Heart right ventricle (tissue), 16 donors: ENCODE data around the gene FTO. TPM values are rescaled to one million over a fixed set of nuclear protein-coding genes. Genes with fewer than 3 reads are reported as not detected.
A peak's percentile ranks its signal among the peaks of the same experiment; 100 is the strongest.

Experiments used
- ATAC-seq, 8 donors: fragments of 200-7000 bp; cut with Tn5 transposase; one replicate each; pipeline ENCODE4 v1.9.1; 2020; ENCODE audit warnings: mild to moderate bottlenecking in 8 of 8, moderate library complexity in 8 of 8, moderate number of reproducible peaks in 1 of 8
- DNase-seq, 2 donors: peaks; one replicate each; pipeline ENCODE4 v3.0.0-alpha.2; 2020
- H3K27ac ChIP-seq, 10 donors: fragments of 200-600 bp; sonication (generic) in 2 of 10; one replicate each; pipeline versions ENCODE4 v1.5.0 to v1.8.0; 2020 to 2022; ENCODE audit warnings: mild to moderate bottlenecking in 3 of 10
- H3K27me3 ChIP-seq, 7 donors: fragments of 200-600 bp; one replicate each; pipeline ENCODE4 v1.8.0; 2021 to 2022; ENCODE audit warnings: mild to moderate bottlenecking in 2 of 7
- H3K36me3 ChIP-seq, 9 donors: fragments of 200-600 bp; sonication (generic) in 1 of 9; one replicate each; pipeline versions ENCODE4 v1.5.0 to v1.8.0; 2020 to 2022; ENCODE audit warnings: mild to moderate bottlenecking in 2 of 9
- H3K4me1 ChIP-seq, 9 donors: fragments of 200-600 bp; sonication (generic) in 1 of 9; one replicate each; pipeline versions ENCODE4 v1.5.0 to v1.8.0; 2020 to 2022; ENCODE audit warnings: mild to moderate bottlenecking in 4 of 9
- H3K4me3 ChIP-seq, 10 donors: fragments of 200-600 bp; sonication (generic) in 2 of 10; one replicate each; pipeline versions ENCODE4 v1.5.0 to v1.8.0; 2020 to 2022; ENCODE audit warnings: mild to moderate bottlenecking in 7 of 10, moderate library complexity in 2 of 10
- H3K9me3 ChIP-seq, 11 donors: fragments of 200-600 bp in 10 of 11; sonication (generic) in 2 of 11; one replicate each; pipeline versions ENCODE4 v1.5.0 to v1.8.0; 2013 to 2022; ENCODE audit warnings: mild to moderate bottlenecking in 2 of 11, control low read depth in 1 of 11, moderate library complexity in 1 of 11
- WGBS, 2 donors: extraction: QIAGEN DNeasy Blood & Tissue Kit; methylation state at CpG; one replicate each; pipeline ENCODE4 v1.1.7; 2013; ENCODE audit warnings: inconsistent platforms in 1 of 2; 5-methylcytosine and 5-hydroxymethylcytosine counted together
- intact Hi-C, 10 donors: fragments of 100-400 bp; cut with DNase I; formaldehyde crosslinking; loops; one replicate each; pipeline versions ENCODE4 v1.11.1 to v1.14.2; 2022
- polyA plus RNA-seq, 2 donors: library from polyadenylated mRNA; stranded (reverse); fragments of 200-250 nt; gene quantifications; one replicate each; pipeline ENCODE4 v1.2.3, GENCODE V29; 2013
- total RNA-seq, 10 donors: library from RNA; stranded (reverse); fragmentation: NEBNext Ultra II Directional in 3 of 10; extraction: Animal tissue kit (Norgen Biotek cat#: 25700) in 3 of 10; gene quantifications; one replicate each; pipeline versions ENCODE4 v1.2.1 to v1.2.4, GENCODE V29; 2021 to 2023
- TF ChIP-seq, protein P1 (sequence below), 9 donors: fragments of 200-600 bp; sonication (generic) in 2 of 9; IDR thresholded peaks; one replicate each; pipeline versions ENCODE4 v1.5.0 to v1.8.0; 2021 to 2022; ENCODE audit warnings: antibody characterized with exemption in 9 of 9, mild to moderate bottlenecking in 5 of 9, moderate library complexity in 1 of 9
- donor health status: Arrhythmogenic right ventricular cardiomyopathy.
- donor health status: ischemic (EF 13 %, LVEDD 7.1; RV severe dilation, severe dysfunction).
- donor health status: healthy with polysubstance abuse.
- donor health status: DM: no; HTN: yes; CAD: no.
- donor health status: DM: no; HTN: no; CAD: no.
- donor health status: ischemic (EF 25% LVEDD 6.9; RV normal size, moderate dysfunction).
- donor health status: ischemic (EF 25% LVEDD 5.7; RV mildly dilated, moderate dysfunction).
- donor health status: healthy.
- donor health status: DM: yes; HTN: yes; CAD: no.
- donor health status: Ischemic cardiomyopathy.
- donor health status: ischemic (EF 35%, LVEDD 5.7; RV mildly dilated, moderate dysfunction).
- donor health status: nonischemic (EF 11% LVEDD 7.7; RV severe dilation, severe dysfunction).
- donor health status: DM: yes; HTN: yes; CAD: no.
- donor health status: PGD.
- donor health status: ischemic (EF 29% LVEDD 5.4; RV normal size, mild dysfunction).
- donor health status: nonischemic (EF 23%, LVEDD 6.1; RV moderate dilation, normal function).

The FTO gene
- total and polyA plus RNA-seq, 12 donors: 8.5 to 103 (median 90.0) TPM

DNA sequence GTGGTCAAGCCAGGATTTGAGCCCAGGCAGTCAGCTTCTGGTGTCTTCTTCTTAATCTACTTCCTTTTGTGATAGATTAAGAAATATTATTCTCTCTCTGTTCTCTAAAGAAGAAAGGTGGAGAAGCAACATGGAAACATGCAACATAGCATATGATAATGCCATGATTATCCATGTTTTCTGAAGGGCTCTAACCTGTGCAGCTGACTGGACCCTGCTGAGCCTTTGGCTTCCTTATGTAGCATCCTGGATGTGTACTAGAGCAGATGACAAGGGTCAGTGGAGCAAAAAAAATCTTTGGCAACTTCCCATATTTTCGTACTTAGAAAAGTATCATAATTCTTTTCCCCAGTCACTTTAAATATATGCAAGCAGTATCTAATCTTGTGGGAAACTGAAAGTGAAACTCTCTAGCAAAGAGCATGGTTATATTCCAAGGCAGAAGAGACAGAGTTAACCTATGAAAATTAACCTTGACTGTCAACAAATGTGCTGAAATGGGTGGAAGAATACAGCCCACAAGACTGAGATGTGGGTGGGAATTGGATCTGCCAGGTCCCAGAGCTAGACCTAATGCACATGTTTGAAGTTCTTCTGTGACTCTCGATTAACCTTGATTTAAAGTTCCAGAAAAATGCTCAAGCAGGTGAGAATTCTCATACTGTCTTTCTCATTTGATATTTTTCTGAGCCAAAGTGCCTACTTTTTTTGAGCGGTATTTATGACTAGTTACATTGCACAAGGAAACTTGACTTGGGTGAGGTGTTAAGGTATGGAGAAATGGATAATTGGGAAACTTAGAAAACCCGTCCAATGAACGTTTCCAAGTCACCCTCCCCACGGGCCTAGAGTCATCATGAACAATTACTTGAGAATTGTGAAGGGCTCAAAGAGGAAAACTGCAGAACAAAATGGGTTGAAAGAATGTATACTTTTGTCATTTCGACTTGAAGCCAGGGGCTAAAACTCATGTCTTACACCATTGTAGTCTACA is 248.6 kb downstream of the FTO start:
- H3K9me3 ChIP-seq: no peaks in the 10 kb centered on the region
- H3K27ac ChIP-seq: peak overlapping the region in 1 of 10 donors; percentile 31
- intact Hi-C loops: loop anchor here in 2 of 10 donors (10.0 kb wide), 2 partner anchors 332 to 862 kb away; partner anchors contain the start of gene IRX3 (in 1 of the 2)
- no peaks in the 10 kb centered on the region for H3K27me3 ChIP-seq
- 75 to 80% methylated on average over 7 of the region's 7 CpGs for WGBS, 2 donors
- ATAC-seq: peak in 5 of 8 donors; percentile 25 to 68 (median 53)
- H3K36me3 ChIP-seq: peaks cover 0 to 6% (median 0%) of the 10 kb centered on the region in 9 donors
- DNase-seq: no peak
- peak overlapping the region in 2 of 10 donors; percentile 5 to 11 for H3K4me3 ChIP-seq
- H3K4me1 ChIP-seq: peaks cover 0 to 27% (median 12%) of the 10 kb centered on the region in 9 donors
- TF ChIP-seq, protein P1, sequence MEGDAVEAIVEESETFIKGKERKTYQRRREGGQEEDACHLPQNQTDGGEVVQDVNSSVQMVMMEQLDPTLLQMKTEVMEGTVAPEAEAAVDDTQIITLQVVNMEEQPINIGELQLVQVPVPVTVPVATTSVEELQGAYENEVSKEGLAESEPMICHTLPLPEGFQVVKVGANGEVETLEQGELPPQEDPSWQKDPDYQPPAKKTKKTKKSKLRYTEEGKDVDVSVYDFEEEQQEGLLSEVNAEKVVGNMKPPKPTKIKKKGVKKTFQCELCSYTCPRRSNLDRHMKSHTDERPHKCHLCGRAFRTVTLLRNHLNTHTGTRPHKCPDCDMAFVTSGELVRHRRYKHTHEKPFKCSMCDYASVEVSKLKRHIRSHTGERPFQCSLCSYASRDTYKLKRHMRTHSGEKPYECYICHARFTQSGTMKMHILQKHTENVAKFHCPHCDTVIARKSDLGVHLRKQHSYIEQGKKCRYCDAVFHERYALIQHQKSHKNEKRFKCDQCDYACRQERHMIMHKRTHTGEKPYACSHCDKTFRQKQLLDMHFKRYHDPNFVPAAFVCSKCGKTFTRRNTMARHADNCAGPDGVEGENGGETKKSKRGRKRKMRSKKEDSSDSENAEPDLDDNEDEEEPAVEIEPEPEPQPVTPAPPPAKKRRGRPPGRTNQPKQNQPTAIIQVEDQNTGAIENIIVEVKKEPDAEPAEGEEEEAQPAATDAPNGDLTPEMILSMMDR (IDR thresholded peaks at IDR 0.05): no peak

DNA sequence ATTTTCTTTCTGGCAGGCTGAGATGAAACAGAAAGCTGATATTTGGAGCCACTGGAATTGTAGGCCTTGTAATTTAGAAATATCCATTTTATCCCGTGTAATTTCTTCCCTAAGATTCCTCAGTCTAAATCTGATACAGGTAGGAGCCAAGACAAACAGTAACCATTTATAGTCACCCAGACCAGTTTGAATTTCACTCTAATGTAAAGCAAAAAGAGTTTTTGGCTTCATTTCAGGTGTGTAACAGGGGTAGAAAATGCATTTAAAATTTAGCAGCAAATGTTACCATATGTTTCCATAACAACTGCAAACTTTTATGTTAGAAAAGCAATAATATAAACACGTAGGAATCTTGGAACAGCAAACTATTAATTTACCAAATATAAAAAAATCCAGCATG is 249.4 kb downstream of the FTO start:
- ATAC-seq: no peak
- Histone ChIP-seq H3K9me3 (no peaks in the 10 kb centered on the region), H3K4me3 (no peak overlapping the region), H3K27me3 (no peaks in the 10 kb centered on the region), H3K4me1 (peaks cover 0 to 25% (median 13%) of the 10 kb centered on the region in 9 donors), H3K27ac (no peak overlapping the region), H3K36me3 (peaks cover 0 to 6% (median 0%) of the 10 kb centered on the region in 9 donors)
- TF ChIP-seq, protein P1 (IDR thresholded peaks at IDR 0.05): no peak
- DNase-seq: no peak
- intact Hi-C loops: loop anchor here in 2 of 10 donors (10.0 kb wide), 2 partner anchors 331 to 861 kb away; partner anchors contain the start of gene IRX3 (in 1 of the 2)
- WGBS, 2 donors: 69 to 72% methylated on average over 2 of the region's 2 CpGs

DNA sequence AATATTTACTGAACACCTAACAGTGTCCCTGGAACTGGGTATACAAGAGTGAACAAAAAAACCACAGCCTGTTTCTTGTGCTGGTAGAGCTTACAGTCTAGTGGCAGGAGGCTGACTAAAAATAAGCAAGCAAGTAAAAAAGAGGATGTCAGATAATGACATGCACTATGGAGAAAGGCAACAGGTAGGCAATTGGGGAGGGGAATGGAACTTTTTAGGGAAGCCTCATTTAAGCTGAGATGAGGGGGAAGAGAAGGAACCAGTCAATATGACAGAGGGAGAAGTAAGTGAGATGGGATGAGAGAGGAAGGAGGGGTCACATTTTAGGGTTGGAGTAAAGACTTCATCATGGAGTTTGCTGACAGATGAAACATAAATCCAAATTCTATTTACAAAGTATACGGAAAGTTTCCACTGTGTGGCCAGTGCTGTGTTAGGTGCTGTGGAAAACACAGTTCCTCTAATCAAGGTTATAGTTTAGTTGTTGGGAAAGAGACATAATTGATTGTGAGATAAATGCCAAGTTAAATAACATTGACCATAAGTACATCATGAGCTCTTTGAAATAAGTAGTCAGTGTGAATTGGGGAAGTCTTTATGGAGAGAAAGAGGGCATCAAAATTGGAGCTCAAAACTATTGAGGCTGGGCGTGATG is 251.4 kb downstream of the FTO start:
- DNase-seq (no peak), ATAC-seq (no peak)
- Histone ChIP-seq H3K9me3 (no peaks in the 10 kb centered on the region), H3K4me3 (no peak overlapping the region), H3K4me1 (peaks cover 0 to 31% (median 14%) of the 10 kb centered on the region in 9 donors), H3K27me3 (no peaks in the 10 kb centered on the region), H3K27ac (no peak overlapping the region), H3K36me3 (peaks cover 0 to 6% (median 0%) of the 10 kb centered on the region in 9 donors)
- TF ChIP-seq, protein P1 (IDR thresholded peaks at IDR 0.05): no peak
- intact Hi-C loops: loop anchor here in 2 of 10 donors (10.0 kb wide), 2 partner anchors 329 to 859 kb away; partner anchors contain the start of gene IRX3 (in 1 of the 2)
- 97 to 98% methylated on average over 2 of the region's 2 CpGs for WGBS, 2 donors
